IMR-90 (cell line): ENCODE results near the gene SCAND1. TPM values are rescaled to one million over a fixed set of nuclear protein-coding genes. Genes with fewer than 3 reads are reported as not detected.

ENCODE experiments used
- ATAC-seq: fragments of 200-7000 bp; cut with Tn5 transposase; 2 replicates; pipeline ENCODE4 v1.9.1; 2020; ENCODE audit warnings: low read depth, mild to moderate bottlenecking, moderate library complexity
- BruUV-seq: library from RNA; stranded (reverse); fragments of 400-500 nt; replicated peaks from 2 replicates; lab custom pipeline; 2021; lab: Mats Ljungman, UMichigan
- CTCF ChIA-PET: fragments of 300-600 bp; formaldehyde crosslinking; extraction: SDS; loops from one replicate; lab custom pipeline; 2021; ENCODE audit warnings: antibody characterized with exemption; lab: Yijun Ruan, JAX
- POLR2A ChIA-PET: fragments of 300-600 bp; sonication (Branson Sonifier 250); formaldehyde crosslinking; loops from one replicate; lab custom pipeline; 2022; ENCODE audit warnings: antibody characterized with exemption; ENCODE audit not compliant: unreplicated experiment; lab: Charles Lee
- DNase-seq: peaks from one replicate; pipeline ENCODE4 v3.0.0; 2013
- H2AFZ ChIP-seq: replicated peaks from 2 replicates; pipeline ENCODE3; 2013; ENCODE audit warnings: low read length, mild to moderate bottlenecking; ENCODE audit not compliant: poor library complexity
- H2AK5ac ChIP-seq: 2 replicates; pipeline ENCODE4 v1.6.1; 2013; ENCODE audit warnings: low read depth, low read length, inconsistent platforms
- H2AK9ac ChIP-seq: replicated peaks from 2 replicates; pipeline ENCODE3; 2013; ENCODE audit warnings: mild to moderate bottlenecking, low read depth, low read length, moderate library complexity; ENCODE audit not compliant: poor library complexity
- H2BK120ac ChIP-seq: 2 replicates; pipeline ENCODE4 v1.6.1; 2013; ENCODE audit warnings: low read depth, low read length, inconsistent platforms
- H2BK15ac ChIP-seq: 3 replicates; pipeline ENCODE4 v1.6.1; 2013; ENCODE audit warnings: low read depth, low read length, inconsistent platforms
- H2BK20ac ChIP-seq: 2 replicates; pipeline ENCODE4 v1.6.1; 2013; ENCODE audit warnings: low read depth, mild to moderate bottlenecking, inconsistent platforms, low read length, moderate library complexity
- H2BK5ac ChIP-seq: 2 replicates; pipeline ENCODE4 v1.6.1; 2013; ENCODE audit warnings: mild to moderate bottlenecking, low read depth, low read length, inconsistent platforms; ENCODE audit not compliant: poor library complexity, severe bottlenecking
- H3K14ac ChIP-seq: replicated peaks from 2 replicates; pipeline ENCODE4 v1.6.1; 2013; ENCODE audit warnings: low read depth, low read length, inconsistent platforms
- H3K18ac ChIP-seq: 2 replicates; pipeline ENCODE4 v1.6.1; 2013; ENCODE audit warnings: low read depth, low read length, control low read depth
- H3K23ac ChIP-seq: 2 replicates; pipeline ENCODE4 v1.6.1; 2013; ENCODE audit warnings: low read depth, low read length, inconsistent platforms
- H3K27ac ChIP-seq: 2 replicates; pipeline ENCODE4 v1.5.1; 2013; ENCODE audit warnings: mild to moderate bottlenecking, control low read depth, low read length; ENCODE audit not compliant: insufficient read depth
- H3K27me3 ChIP-seq: 2 replicates; pipeline ENCODE4 v1.6.1; 2013; ENCODE audit warnings: low read length; ENCODE audit not compliant: control insufficient read depth, insufficient read depth
- H3K36me3 ChIP-seq: 2 replicates; pipeline ENCODE4 v1.6.1; 2013; ENCODE audit warnings: low read length, mixed read lengths; ENCODE audit not compliant: control insufficient read depth, insufficient read depth
- H3K4ac ChIP-seq: 2 replicates; pipeline ENCODE4 v1.6.1; 2013; ENCODE audit warnings: low read depth, low read length, inconsistent platforms
- H3K4me1 ChIP-seq: 2 replicates; pipeline ENCODE4 v1.6.1; 2013; ENCODE audit warnings: low read length, mixed read lengths; ENCODE audit not compliant: control insufficient read depth, insufficient read depth
- H3K4me2 ChIP-seq: 2 replicates; pipeline ENCODE4 v1.6.1; 2013; ENCODE audit warnings: low read depth, mild to moderate bottlenecking, control low read depth, low read length, moderate library complexity
- H3K4me3 ChIP-seq: 2 replicates; pipeline ENCODE4 v1.5.1; 2013; ENCODE audit warnings: low read depth, mild to moderate bottlenecking, control low read depth, low read length, moderate library complexity; ENCODE audit not compliant: insufficient read depth
- H3K56ac ChIP-seq: 2 replicates; pipeline ENCODE4 v1.6.1; 2013; ENCODE audit warnings: low read length, inconsistent platforms; ENCODE audit not compliant: insufficient read depth; ENCODE audit errors: extremely low read depth
- H3K79me1 ChIP-seq, 2 experiments: 2 replicates each; pipeline ENCODE4 v1.6.1; 2013; ENCODE audit warnings: low read length in 2 of 2, inconsistent platforms in 1 of 2, low read depth in 1 of 2
- H3K9ac ChIP-seq: 2 replicates; pipeline ENCODE4 v1.6.1; 2013; ENCODE audit warnings: low read depth, low read length, control low read depth
- H3K9me1 ChIP-seq: 2 replicates; pipeline ENCODE4 v1.6.1; 2013; ENCODE audit warnings: low read length, inconsistent platforms; ENCODE audit not compliant: insufficient read depth
- H3K9me3 ChIP-seq: 2 replicates; pipeline ENCODE4 v1.6.1; 2013; ENCODE audit warnings: low read length; ENCODE audit not compliant: control insufficient read depth, insufficient read depth
- H4K20me1 ChIP-seq: 2 replicates; pipeline ENCODE4 v1.6.1; 2013; ENCODE audit warnings: low read length, inconsistent platforms; ENCODE audit not compliant: insufficient read depth
- H4K5ac ChIP-seq: 2 replicates; pipeline ENCODE4 v1.6.1; 2013; ENCODE audit warnings: mild to moderate bottlenecking, low read depth, low read length, control low read depth
- H4K8ac ChIP-seq, 2 experiments: 2 replicates each; pipeline ENCODE4 v1.6.1; 2013; ENCODE audit warnings: low read depth in 2 of 2, low read length in 2 of 2, control low read depth in 1 of 2, inconsistent platforms in 1 of 2
- H4K91ac ChIP-seq: 2 replicates; pipeline ENCODE4 v1.6.1; 2013; ENCODE audit warnings: low read depth, low read length, inconsistent platforms; ENCODE audit not compliant: insufficient read depth
- CEBPB ChIP-seq: IDR thresholded peaks from 2 replicates; pipeline ENCODE4 v1.6.1; 2012; ENCODE audit warnings: low read depth, low read length, improper control_type of control experiment
- CHD1 ChIP-seq: IDR thresholded peaks from 2 replicates; pipeline ENCODE4 v1.6.1; 2012; ENCODE audit warnings: low read depth, low read length, improper control_type of control experiment
- FOS ChIP-seq: fragments of 150-350 bp; IDR thresholded peaks from 2 replicates; pipeline ENCODE4 v1.6.1; 2016; ENCODE audit warnings: low read depth, low read length
- MAFK ChIP-seq: IDR thresholded peaks from 2 replicates; pipeline ENCODE4 v1.6.1; 2012; ENCODE audit warnings: low read depth, low read length, improper control_type of control experiment
- MAZ ChIP-seq: IDR thresholded peaks from 2 replicates; pipeline ENCODE4 v1.6.1; 2012; ENCODE audit warnings: low read depth, mild to moderate bottlenecking, low read length, improper control_type of control experiment, moderate library complexity, borderline replicate concordance
- MXI1 ChIP-seq: IDR thresholded peaks from 2 replicates; pipeline ENCODE4 v1.6.1; 2012; ENCODE audit warnings: low read depth, mild to moderate bottlenecking, low read length, moderate library complexity, borderline replicate concordance
- NFE2L2 ChIP-seq: fragments of 150-350 bp; IDR thresholded peaks from 2 replicates; pipeline ENCODE4 v1.6.1; 2016; ENCODE audit warnings: low read depth, mild to moderate bottlenecking, low read length
- POLR2A ChIP-seq: IDR thresholded peaks from 2 replicates; pipeline ENCODE4 v1.6.1; 2012; ENCODE audit warnings: mild to moderate bottlenecking, low read depth, low read length
- RAD21 ChIP-seq: IDR thresholded peaks from 2 replicates; pipeline ENCODE4 v1.6.1; 2012; ENCODE audit warnings: low read length, improper control_type of control experiment
- RCOR1 ChIP-seq: IDR thresholded peaks from 2 replicates; pipeline ENCODE4 v1.6.1; 2012; ENCODE audit warnings: mild to moderate bottlenecking, low read length, improper control_type of control experiment; ENCODE audit not compliant: insufficient replicate concordance
- RFX5 ChIP-seq: IDR thresholded peaks from 2 replicates; pipeline ENCODE4 v1.8.0; 2012; ENCODE audit warnings: low read depth, mild to moderate bottlenecking, low read length, moderate library complexity
- SMC3 ChIP-seq: fragments of 150-350 bp; IDR thresholded peaks from 2 replicates; pipeline ENCODE4 v1.6.1; 2016; ENCODE audit warnings: low read depth, mild to moderate bottlenecking, antibody characterized with exemption, low read length, moderate library complexity
- USF2 ChIP-seq: fragments of 150-350 bp; IDR thresholded peaks from 2 replicates; pipeline ENCODE4 v1.6.1; 2017; ENCODE audit warnings: mild to moderate bottlenecking, antibody characterized with exemption, low read length, low read depth
- WGBS, 2 experiments: methylation state at CpG; one replicate each; pipeline versions ENCODE4 v1.1.5 to v1.1.7; 2013; ENCODE audit warnings: missing lambda C conversion rate in 2 of 2; ENCODE audit not compliant: insufficient read length in 1 of 2; ENCODE audit errors: extremely low coverage in 2 of 2; 5-methylcytosine and 5-hydroxymethylcytosine counted together
- dilution Hi-C: fragments of 300-500 bp; cut with HindIII; formaldehyde crosslinking; loops from one replicate; pipeline ENCODE4 v1.14.3; 2018; ENCODE audit warnings: low sequenced_read_pairs; ENCODE audit not compliant: unreplicated experiment
- in situ Hi-C: fragments of 300-500 bp; cut with MboI; formaldehyde crosslinking; loops from 3 replicates; pipeline ENCODE4 v1.14.3; 2019; ENCODE audit warnings: low sequenced_read_pairs, inconsistent platforms, mixed read lengths
- intact Hi-C: fragments of 100-400 bp; cut with micrococcal nuclease; formaldehyde crosslinking; loops from 2 replicates; pipeline ENCODE4 v1.10.0; 2022
- polyA plus RNA-seq, 3 experiments: library from polyadenylated mRNA; depleted of rRNA; stranded (reverse); fragments of >200 nt; gene quantifications; 2 replicates each; pipeline ENCODE4 v1.2.3, GENCODE V29; 2012; ENCODE audit warnings: low replicate concordance in 1 of 3
- total RNA-seq: library from RNA; depleted of rRNA; stranded (reverse); fragments of >200 nt; gene quantifications from 2 replicates; pipeline ENCODE4 v1.2.3, GENCODE V29; 2012
- TF ChIP-seq, protein P1 (sequence below): fragments of 150-350 bp; IDR thresholded peaks from 2 replicates; pipeline ENCODE4 v1.6.1; 2016; ENCODE audit warnings: low read depth, mild to moderate bottlenecking, low read length, moderate library complexity, borderline replicate concordance

The SCAND1 gene
- total and polyA plus RNA-seq, 2 of the 4 experiments (the other 2 are of a cell fraction) = 7.5 to 26.8 TPM

DNA sequence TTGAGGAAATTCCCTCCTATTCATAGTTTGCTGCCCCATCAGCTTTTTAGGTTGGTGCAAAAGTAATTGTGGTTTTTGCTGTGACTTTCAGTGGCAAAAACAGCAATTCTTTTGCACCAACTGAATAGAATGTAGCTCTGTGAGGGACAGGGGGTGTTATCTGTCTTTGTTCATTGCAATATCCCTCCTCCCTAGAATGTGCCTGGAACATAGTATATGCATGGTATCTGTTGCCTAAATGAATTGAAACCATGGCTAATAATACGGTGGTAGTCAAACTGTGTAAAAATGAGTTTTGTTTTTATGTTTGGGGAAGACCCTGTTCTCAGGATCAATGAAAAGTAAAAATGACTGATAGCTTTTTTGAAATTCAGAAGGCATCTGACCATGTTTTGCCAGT is 45.1 kb downstream of the SCAND1 start:
- no peak overlapping the region for H2AK5ac ChIP-seq
- no peak overlapping the region for H3K14ac ChIP-seq
- in situ Hi-C loops (loop anchor here (25.0 kb wide), 1 partner anchor 397 kb away; no protein-coding TSS in a partner anchor), intact Hi-C loops (no loop called here), dilution Hi-C loops (no loop called here)
- no peak overlapping the region for H4K91ac ChIP-seq
- DNase-seq (no peak), ATAC-seq (no peak)
- no peak overlapping the region for H3K18ac ChIP-seq
- H2BK5ac ChIP-seq = no peak overlapping the region
- no peak overlapping the region for H2BK120ac ChIP-seq
- no peak overlapping the region for H2BK15ac ChIP-seq
- H2AK9ac ChIP-seq = no peak overlapping the region
- H4K20me1 ChIP-seq = peaks cover 6% of the 10 kb centered on the region; the same call in 1 of the 2 replicates
- no TSS peak for BruUV-seq
- peaks cover 48 to 59% of the 10 kb centered on the region in 2 experiments for H3K79me1 ChIP-seq
- no peak overlapping the region for H3K27ac ChIP-seq
- TF ChIP-seq NFE2L2 = no peak
- TF ChIP-seq CEBPB = no peak
- no peak for TF ChIP-seq USF2
- no peak for TF ChIP-seq CHD1
- TF ChIP-seq MAFK = no peak
- no peak for TF ChIP-seq RAD21
- TF ChIP-seq FOS = no peak
- no peak for TF ChIP-seq MAZ
- no peak for TF ChIP-seq RFX5
- TF ChIP-seq RCOR1 = no peak
- no peak for TF ChIP-seq MXI1
- no peak for TF ChIP-seq SMC3
- TF ChIP-seq POLR2A = no peak
- TF ChIP-seq, protein P1, sequence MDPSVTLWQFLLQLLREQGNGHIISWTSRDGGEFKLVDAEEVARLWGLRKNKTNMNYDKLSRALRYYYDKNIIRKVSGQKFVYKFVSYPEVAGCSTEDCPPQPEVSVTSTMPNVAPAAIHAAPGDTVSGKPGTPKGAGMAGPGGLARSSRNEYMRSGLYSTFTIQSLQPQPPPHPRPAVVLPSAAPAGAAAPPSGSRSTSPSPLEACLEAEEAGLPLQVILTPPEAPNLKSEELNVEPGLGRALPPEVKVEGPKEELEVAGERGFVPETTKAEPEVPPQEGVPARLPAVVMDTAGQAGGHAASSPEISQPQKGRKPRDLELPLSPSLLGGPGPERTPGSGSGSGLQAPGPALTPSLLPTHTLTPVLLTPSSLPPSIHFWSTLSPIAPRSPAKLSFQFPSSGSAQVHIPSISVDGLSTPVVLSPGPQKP = no peak
- ChIA-PET CTCF (no interaction called here), POLR2A (no interaction called here)
- no peak overlapping the region for H2BK20ac ChIP-seq
- H3K4me3 ChIP-seq = no peak overlapping the region
- no peak overlapping the region for H2AFZ ChIP-seq
- peaks cover 30% of the 10 kb centered on the region for H3K36me3 ChIP-seq
- H3K9me3 ChIP-seq = no peaks in the 10 kb centered on the region
- H3K4me1 ChIP-seq = no peaks in the 10 kb centered on the region
- H3K4ac ChIP-seq = no peak overlapping the region
- WGBS, 2 experiments = 78% methylated on average over 1 of the region's 1 CpG; no CpG with 5 or more reads in 1 of the 2 experiments
- H4K8ac ChIP-seq = no peak overlapping the region
- H3K56ac ChIP-seq = no peak overlapping the region
- H3K4me2 ChIP-seq = no peak overlapping the region
- H3K9me1 ChIP-seq = peaks cover 9% of the 10 kb centered on the region
- H4K5ac ChIP-seq = no peak overlapping the region
- H3K23ac ChIP-seq = no peak overlapping the region
- no peak overlapping the region for H3K9ac ChIP-seq
- no peaks in the 10 kb centered on the region for H3K27me3 ChIP-seq
